HCT116 (cell line): ENCODE results near the gene TIMM44. TPM values are rescaled to one million over a fixed set of nuclear protein-coding genes. Genes with fewer than 3 reads are reported as not detected.

Experiments
- ATAC-seq: fragments of 200-7000 bp; cut with Tn5 transposase; 2 replicates; pipeline ENCODE4 v1.9.1; 2020; ENCODE audit warnings: mild to moderate bottlenecking, moderate library complexity
- BruUV-seq: library from RNA; stranded (reverse); fragments of 400-500 nt; replicated peaks from 2 replicates; lab custom pipeline; 2021; lab: Mats Ljungman, UMichigan
- CTCF ChIA-PET: fragments of 300-600 bp; sonication (Branson Sonifier 250); formaldehyde crosslinking; loops from one replicate; lab custom pipeline; 2021; ENCODE audit warnings: antibody characterized with exemption; lab: Charles Lee
- POLR2A ChIA-PET: fragments of 300-600, 350-600 bp; sonication (Branson Sonifier 250); formaldehyde crosslinking; loops from one replicate; lab custom pipeline; 2021; ENCODE audit warnings: antibody characterized with exemption; lab: Charles Lee
- RAD21 ChIA-PET, 2 experiments: fragments of 300-600 bp; sonication (Branson Sonifier 250); formaldehyde crosslinking; loops; one replicate each; lab custom pipeline; 2023; ENCODE audit warnings: low total read pairs in 2 of 2; ENCODE audit not compliant: uncharacterized antibody in 2 of 2, unreplicated experiment in 2 of 2, low non-redundant PET in 1 of 2; lab: Charles Lee
- DNase-seq: peaks from one replicate; pipeline ENCODE4 v3.0.0-alpha.2; 2010; ENCODE audit warnings: low read depth, low spot score
- H2AFZ ChIP-seq: fragments of 200-600 bp; shearing (Covaris generic), sonication (generic); 2 replicates; pipeline ENCODE4 v1.6.1; 2017; ENCODE audit warnings: low read depth, mixed run types, mixed read lengths, antibody characterized with exemption, low read length; ENCODE audit not compliant: poor library complexity, severe bottlenecking
- H3K27ac ChIP-seq: 2 replicates; pipeline ENCODE4 v1.5.1; 2012; ENCODE audit warnings: low read depth, low read length
- H3K27me3 ChIP-seq: fragments of 200-600 bp; sonication (generic); 2 replicates; pipeline ENCODE4 v1.6.1; 2016; ENCODE audit warnings: mixed run types, low read length, mixed read lengths; ENCODE audit not compliant: insufficient read depth
- H3K36me3 ChIP-seq, 2 experiments: fragments of 200-500 bp in 1 of 2; fragments of 200-600 bp in 1 of 2; sonication (Bioruptor generic) in 1 of 2; sonication (generic) in 1 of 2; 2 replicates each; pipeline versions ENCODE4 v1.5.1 to v1.6.1; 2014 to 2016; ENCODE audit warnings: low read length in 2 of 2, inconsistent platforms in 1 of 2, mixed read lengths in 1 of 2, mixed run types in 1 of 2; ENCODE audit not compliant: insufficient read depth in 2 of 2, control insufficient read depth in 1 of 2
- H3K4me1 ChIP-seq, 2 experiments: fragments of 200-600 bp in 1 of 2; sonication (generic) in 1 of 2; 2 replicates each; pipeline versions ENCODE4 v1.5.1 to v1.6.1; 2012 to 2017; ENCODE audit warnings: low read length in 2 of 2, inconsistent platforms in 1 of 2, mild to moderate bottlenecking in 1 of 2, mixed read lengths in 1 of 2, mixed run types in 1 of 2, moderate library complexity in 1 of 2; ENCODE audit not compliant: insufficient read depth in 2 of 2, control insufficient read depth in 1 of 2
- H3K4me2 ChIP-seq: fragments of 200-600 bp; sonication (generic); 2 replicates; pipeline ENCODE4 v1.6.1; 2017; ENCODE audit warnings: mixed run types, low read length, mixed read lengths
- H3K4me3 ChIP-seq, 2 experiments: fragments of 200-600 bp in 1 of 2; sonication (generic) in 1 of 2; replicated peaks in 1 of 2; 2 replicates each; pipeline ENCODE4 v1.5.1; 2011 to 2016; ENCODE audit warnings: low read length in 2 of 2, control low read depth in 1 of 2, low read depth in 1 of 2, mild to moderate bottlenecking in 1 of 2, mixed read lengths in 1 of 2, mixed run types in 1 of 2
- H3K79me2 ChIP-seq: fragments of 200-600 bp; sonication (generic); 2 replicates; pipeline ENCODE4 v1.6.1; 2017; ENCODE audit warnings: mild to moderate bottlenecking, mixed run types, low read length, moderate library complexity, mixed read lengths; ENCODE audit not compliant: insufficient read depth
- H3K9ac ChIP-seq: fragments of 200-600 bp; sonication (generic); 2 replicates; pipeline ENCODE4 v1.6.1; 2016; ENCODE audit warnings: low read length, mixed read lengths
- H3K9me2 ChIP-seq: fragments of 200-600 bp; sonication (generic), shearing (Covaris generic); 2 replicates; pipeline ENCODE4 v1.6.1; 2017; ENCODE audit warnings: mixed run types, mild to moderate bottlenecking, moderate library complexity; ENCODE audit not compliant: insufficient read depth
- H3K9me3 ChIP-seq, 2 experiments: fragments of 200-500 bp in 1 of 2; fragments of 200-600 bp in 1 of 2; sonication (Bioruptor generic) in 1 of 2; sonication (generic) in 1 of 2; 2 replicates each; pipeline ENCODE4 v1.6.1; 2014 to 2017; ENCODE audit warnings: low read length in 2 of 2, mixed read lengths in 2 of 2, inconsistent platforms in 1 of 2, low read depth in 1 of 2, mild to moderate bottlenecking in 1 of 2, mixed run types in 1 of 2, moderate library complexity in 1 of 2; ENCODE audit not compliant: control insufficient read depth in 1 of 2, insufficient read depth in 1 of 2
- H4K20me1 ChIP-seq: fragments of 200-600 bp; sonication (generic), shearing (Covaris generic); 2 replicates; pipeline ENCODE4 v1.6.1; 2017; ENCODE audit warnings: mixed run types, mild to moderate bottlenecking, moderate library complexity; ENCODE audit not compliant: insufficient read depth
- CBX3 ChIP-seq: IDR thresholded peaks from 2 replicates; pipeline ENCODE4 v1.6.1; 2012; ENCODE audit warnings: low read depth
- CEBPB ChIP-seq: IDR thresholded peaks from 2 replicates; pipeline ENCODE4 v1.6.1; 2012; ENCODE audit warnings: low read depth
- EGR1 ChIP-seq: IDR thresholded peaks from 2 replicates; pipeline ENCODE4 v1.6.1; 2012; ENCODE audit warnings: low read depth
- ELF1 ChIP-seq: IDR thresholded peaks from 2 replicates; pipeline ENCODE4 v1.6.1; 2012; ENCODE audit warnings: low read depth, borderline replicate concordance
- EZH2phosphoT487 ChIP-seq: fragments of 200-600 bp; IDR thresholded peaks from 2 replicates; pipeline ENCODE4 v1.6.1; 2018; ENCODE audit warnings: antibody characterized with exemption, borderline replicate concordance
- FOSL1 ChIP-seq: IDR thresholded peaks from 2 replicates; pipeline ENCODE4 v1.6.1; 2012; ENCODE audit warnings: low read depth
- JUND ChIP-seq: IDR thresholded peaks from 2 replicates; pipeline ENCODE4 v1.6.1; 2012
- POLR2A ChIP-seq: IDR thresholded peaks from 2 replicates; pipeline ENCODE4 v1.7.0; 2011; ENCODE audit warnings: borderline replicate concordance; ENCODE audit not compliant: insufficient read depth, insufficient read length; ENCODE audit errors: extremely low read depth
- POLR2AphosphoS5 ChIP-seq: IDR thresholded peaks from 2 replicates; pipeline ENCODE4 v1.6.1; 2011; ENCODE audit warnings: mild to moderate bottlenecking, low read depth, low read length, moderate library complexity
- RAD21 ChIP-seq: IDR thresholded peaks from 2 replicates; pipeline ENCODE4 v1.6.1; 2012; ENCODE audit warnings: low read depth, mild to moderate bottlenecking
- SIN3A ChIP-seq: IDR thresholded peaks from 2 replicates; pipeline ENCODE4 v1.6.1; 2012; ENCODE audit warnings: low read depth
- SP1 ChIP-seq: IDR thresholded peaks from 2 replicates; pipeline ENCODE4 v1.6.1; 2012; ENCODE audit warnings: low read depth
- SRF ChIP-seq: IDR thresholded peaks from 2 replicates; pipeline ENCODE4 v1.6.1; 2012; ENCODE audit warnings: low read depth
- TCF7L2 ChIP-seq: IDR thresholded peaks from 2 replicates; pipeline ENCODE4 v1.7.0; 2011; ENCODE audit warnings: borderline replicate concordance, inconsistent platforms; ENCODE audit not compliant: insufficient read depth, insufficient read length; ENCODE audit errors: extremely low read depth
- YY1 ChIP-seq: IDR thresholded peaks from 2 replicates; pipeline ENCODE4 v1.6.1; 2011; ENCODE audit warnings: low read length, low read depth, moderate library complexity, mild to moderate bottlenecking; ENCODE audit not compliant: insufficient replicate concordance; ENCODE audit errors: extremely low read depth
- ZFX ChIP-seq: fragments of 450-650 bp; IDR thresholded peaks from 2 replicates; pipeline ENCODE4 v1.6.1; 2017
- intact Hi-C: fragments of 100-400 bp; cut with micrococcal nuclease; formaldehyde crosslinking; loops from 2 replicates; pipeline ENCODE4 v1.10.0; 2022
- total RNA-seq: library from RNA; stranded (reverse); gene quantifications from one replicate; pipeline ENCODE4 v1.2.1, GENCODE V29; 2021; ENCODE audit not compliant: unreplicated experiment
- TF ChIP-seq, protein P1 (sequence below), 3 experiments: fragments of 200-600 bp in 1 of 3; sonication (generic) in 1 of 3; IDR thresholded peaks in 2 of 3; conservative IDR thresholded peaks in 1 of 3; 2 replicates each; pipeline ENCODE4 v1.5.1; 2012 to 2017; ENCODE audit warnings: low read depth in 2 of 3, low read length in 2 of 3, antibody characterized with exemption in 1 of 3, borderline replicate concordance in 1 of 3, control low read depth in 1 of 3, mild to moderate bottlenecking in 1 of 3, mixed read lengths in 1 of 3, mixed run types in 1 of 3, moderate library complexity in 1 of 3; ENCODE audit not compliant: insufficient read depth in 1 of 3
- TF ChIP-seq, protein P2 (sequence below): IDR thresholded peaks from 2 replicates; pipeline ENCODE4 v1.6.1; 2011; ENCODE audit warnings: mild to moderate bottlenecking, low read length, moderate library complexity; ENCODE audit not compliant: insufficient replicate concordance; ENCODE audit errors: extremely low read depth
- TF ChIP-seq, protein P3 (sequence below): IDR thresholded peaks from 2 replicates; pipeline ENCODE4 v1.6.1; 2012

The TIMM44 gene
- total RNA-seq, 1 experiment from 2014 or later, result 136 TPM

DNA sequence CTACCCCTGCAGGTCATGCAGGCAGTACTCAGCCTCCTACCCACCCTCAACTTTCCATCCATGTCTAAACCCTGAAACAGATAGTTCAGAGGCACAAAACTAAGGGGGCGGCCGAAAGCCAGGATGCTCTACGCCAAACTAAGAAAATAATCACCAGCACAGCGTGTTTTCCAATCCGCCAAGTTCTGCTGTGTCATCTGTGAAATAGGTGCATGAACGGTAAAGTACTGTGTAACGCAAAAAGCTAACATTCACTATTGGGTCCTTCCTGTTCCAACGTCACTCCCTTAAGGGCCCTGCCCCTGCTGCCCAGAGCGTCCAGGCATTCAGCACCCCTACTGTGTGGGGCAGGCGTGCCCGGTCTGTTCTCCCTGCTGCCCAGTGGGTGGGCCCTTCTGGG lies 12.2 kb upstream of the TIMM44 start:
- Histone ChIP-seq H4K20me1 (0 out of 2 replicates have a peak, but pooled peaks cover 2% of the 10 kb centered on the region), H3K27ac (no peak overlapping the region), H3K36me3 (peaks cover 3 to 4% of the 10 kb centered on the region in 2 experiments; a peak in 2 of 4 replicates), H3K9me3 (no peaks in the 10 kb centered on the region), H3K27me3 (no peaks in the 10 kb centered on the region), H2AFZ (no peak overlapping the region), H3K79me2 (no peaks in the 10 kb centered on the region), H3K4me3 (no peak overlapping the region), H3K4me1 (peaks cover 0 to 8% of the 10 kb centered on the region in 2 experiments; a peak in 1 of 4 replicates), H3K9ac (no peak overlapping the region), H3K9me2 (no peaks in the 10 kb centered on the region), H3K4me2 (no peak overlapping the region)
- TF ChIP-seq FOSL1 (no peak), ZFX (no peak), POLR2AphosphoS5 (no peak), YY1 (no peak), SP1 (no peak), ELF1 (no peak), TCF7L2 (no peak), EGR1 (no peak), POLR2A (no peak), SRF (no peak), JUND (no peak), EZH2phosphoT487 (no peak), RAD21 (no peak), CBX3 (no peak), CEBPB (no peak), SIN3A (no peak)
- TF ChIP-seq, protein P1, sequence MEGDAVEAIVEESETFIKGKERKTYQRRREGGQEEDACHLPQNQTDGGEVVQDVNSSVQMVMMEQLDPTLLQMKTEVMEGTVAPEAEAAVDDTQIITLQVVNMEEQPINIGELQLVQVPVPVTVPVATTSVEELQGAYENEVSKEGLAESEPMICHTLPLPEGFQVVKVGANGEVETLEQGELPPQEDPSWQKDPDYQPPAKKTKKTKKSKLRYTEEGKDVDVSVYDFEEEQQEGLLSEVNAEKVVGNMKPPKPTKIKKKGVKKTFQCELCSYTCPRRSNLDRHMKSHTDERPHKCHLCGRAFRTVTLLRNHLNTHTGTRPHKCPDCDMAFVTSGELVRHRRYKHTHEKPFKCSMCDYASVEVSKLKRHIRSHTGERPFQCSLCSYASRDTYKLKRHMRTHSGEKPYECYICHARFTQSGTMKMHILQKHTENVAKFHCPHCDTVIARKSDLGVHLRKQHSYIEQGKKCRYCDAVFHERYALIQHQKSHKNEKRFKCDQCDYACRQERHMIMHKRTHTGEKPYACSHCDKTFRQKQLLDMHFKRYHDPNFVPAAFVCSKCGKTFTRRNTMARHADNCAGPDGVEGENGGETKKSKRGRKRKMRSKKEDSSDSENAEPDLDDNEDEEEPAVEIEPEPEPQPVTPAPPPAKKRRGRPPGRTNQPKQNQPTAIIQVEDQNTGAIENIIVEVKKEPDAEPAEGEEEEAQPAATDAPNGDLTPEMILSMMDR (IDR thresholded peaks at IDR 0.05 in 2 of 3, conservative IDR thresholded peaks at IDR 0.05 in 1 of 3; ENCODE audit: borderline replicate concordance in 1 of 3, insufficient read depth in 1 of 3, low read depth in 2 of 3, low read length in 2 of 3), result no peak
- TF ChIP-seq, protein P2, sequence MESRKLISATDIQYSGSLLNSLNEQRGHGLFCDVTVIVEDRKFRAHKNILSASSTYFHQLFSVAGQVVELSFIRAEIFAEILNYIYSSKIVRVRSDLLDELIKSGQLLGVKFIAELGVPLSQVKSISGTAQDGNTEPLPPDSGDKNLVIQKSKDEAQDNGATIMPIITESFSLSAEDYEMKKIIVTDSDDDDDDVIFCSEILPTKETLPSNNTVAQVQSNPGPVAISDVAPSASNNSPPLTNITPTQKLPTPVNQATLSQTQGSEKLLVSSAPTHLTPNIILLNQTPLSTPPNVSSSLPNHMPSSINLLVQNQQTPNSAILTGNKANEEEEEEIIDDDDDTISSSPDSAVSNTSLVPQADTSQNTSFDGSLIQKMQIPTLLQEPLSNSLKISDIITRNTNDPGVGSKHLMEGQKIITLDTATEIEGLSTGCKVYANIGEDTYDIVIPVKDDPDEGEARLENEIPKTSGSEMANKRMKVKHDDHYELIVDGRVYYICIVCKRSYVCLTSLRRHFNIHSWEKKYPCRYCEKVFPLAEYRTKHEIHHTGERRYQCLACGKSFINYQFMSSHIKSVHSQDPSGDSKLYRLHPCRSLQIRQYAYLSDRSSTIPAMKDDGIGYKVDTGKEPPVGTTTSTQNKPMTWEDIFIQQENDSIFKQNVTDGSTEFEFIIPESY, result no peak
- TF ChIP-seq, protein P3, sequence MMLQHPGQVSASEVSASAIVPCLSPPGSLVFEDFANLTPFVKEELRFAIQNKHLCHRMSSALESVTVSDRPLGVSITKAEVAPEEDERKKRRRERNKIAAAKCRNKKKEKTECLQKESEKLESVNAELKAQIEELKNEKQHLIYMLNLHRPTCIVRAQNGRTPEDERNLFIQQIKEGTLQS, result no peak
- intact Hi-C loops, result no loop called here
- RAD21 ChIA-PET, result no interaction called here
- DNase-seq, result no peak
- 0 out of 2 replicates have a peak, but pooled peaks have one; percentile 15 for ATAC-seq
- no TSS peak for BruUV-seq
- CTCF ChIA-PET, result no interaction called here
- POLR2A ChIA-PET, result interaction anchor here (0.7 kb wide), 1 partner anchor 10 kb away, joined by 3 read pairs; no protein-coding TSS in a partner anchor
